K562 (cell line): ENCODE data around the gene SVBP. TPM values are rescaled to one million over a fixed set of nuclear protein-coding genes. Genes with fewer than 3 reads are reported as not detected.

Experiments used
- ATAC-seq: fragments of 200-7000 bp; cut with Tn5 transposase; 3 replicates; pipeline ENCODE4 v1.9.1; 2020; ENCODE audit warnings: moderate library complexity
- BruUV-seq: library from RNA; stranded (reverse); fragments of 400-500 nt; replicated peaks from 2 replicates; lab custom pipeline; 2021; lab: Mats Ljungman, UMichigan
- CTCF ChIA-PET: fragments of 300-600 bp; formaldehyde crosslinking; extraction: SDS; loops from one replicate; lab custom pipeline; 2021; ENCODE audit warnings: low intra/inter-chr PET ratio; lab: Yijun Ruan, JAX
- POLR2A ChIA-PET: fragments of 300-600, 350-650 bp; sonication (Branson Sonifier 250); formaldehyde crosslinking; extraction: SDS; loops from one replicate; lab custom pipeline; 2021; ENCODE audit warnings: antibody characterized with exemption, inconsistent platforms; lab: Yijun Ruan, JAX
- DNase-seq, 4 experiments: peaks; one replicate each; pipeline versions ENCODE4 v3.0.0 to v3.0.0-alpha.2; 2011 to 2018; ENCODE audit warnings: low spot score in 3 of 4, mixed read lengths in 3 of 4; ENCODE audit errors: extremely low read depth in 1 of 4
- FAIRE-seq: peaks from 2 replicates; lab custom pipeline; 2011; peaks lifted over from hg19 to GRCh38; lab: Jason Lieb, UNC
- H2AFZ ChIP-seq: 2 replicates; pipeline ENCODE4 v1.6.0; 2011; ENCODE audit warnings: low read depth, low read length, control low read depth, inconsistent platforms
- H3K27ac ChIP-seq: fragments of 200-600 bp; 3 replicates; pipeline ENCODE4 v1.8.0; 2011; ENCODE audit warnings: low read depth, mild to moderate bottlenecking, control low read depth, inconsistent platforms, low read length, moderate library complexity, mixed read lengths; ENCODE audit errors: extremely low read depth
- H3K27me3 ChIP-seq, 2 experiments: fragments of 300-600 bp in 1 of 2; 2 replicates in 1 of 2; 3 replicates in 1 of 2; pipeline versions ENCODE4 v1.6.0 to v1.8.0; 2011; ENCODE audit warnings: inconsistent platforms in 2 of 2, low read length in 2 of 2, mild to moderate bottlenecking in 1 of 2, mixed read lengths in 1 of 2, moderate library complexity in 1 of 2; ENCODE audit not compliant: control insufficient read depth in 2 of 2, insufficient read depth in 2 of 2
- H3K36me3 ChIP-seq: fragments of 300-600 bp; 3 replicates; pipeline ENCODE4 v1.8.0; 2011; ENCODE audit warnings: mild to moderate bottlenecking, low read length, inconsistent platforms; ENCODE audit not compliant: control insufficient read depth, insufficient read depth
- H3K4me1 ChIP-seq, 2 experiments: fragments of 200-600 bp in 1 of 2; replicated peaks in 1 of 2; 2 replicates in 1 of 2; 3 replicates in 1 of 2; pipeline versions ENCODE4 v1.5.1 to v1.8.0; 2011; ENCODE audit warnings: inconsistent platforms in 2 of 2, low read length in 2 of 2, mild to moderate bottlenecking in 1 of 2, mixed read lengths in 1 of 2, moderate library complexity in 1 of 2; ENCODE audit not compliant: control insufficient read depth in 2 of 2, insufficient read depth in 2 of 2
- H3K4me2 ChIP-seq: 2 replicates; pipeline ENCODE4 v1.6.1; 2011; ENCODE audit warnings: low read length, control low read depth, inconsistent platforms, mixed read lengths; ENCODE audit not compliant: insufficient read depth
- H3K4me3 ChIP-seq: fragments of 200-600 bp; sonication (generic), shearing (Covaris generic); 2 replicates; pipeline ENCODE4 v1.5.1; 2016; ENCODE audit warnings: control low read depth, inconsistent platforms
- H3K79me2 ChIP-seq: fragments of 200-600 bp; 3 replicates; pipeline ENCODE4 v1.8.0; 2011; ENCODE audit warnings: low read length, inconsistent platforms; ENCODE audit not compliant: control insufficient read depth, insufficient read depth
- H3K9ac ChIP-seq, 2 experiments: 2 replicates each; pipeline versions ENCODE4 v1.6.0 to v1.6.1; 2011; ENCODE audit warnings: low read depth in 2 of 2, low read length in 2 of 2, control low read depth in 1 of 2, inconsistent platforms in 1 of 2, mild to moderate bottlenecking in 1 of 2, mixed read lengths in 1 of 2; ENCODE audit not compliant: insufficient read depth in 1 of 2
- H3K9me1 ChIP-seq: one replicate; pipeline ENCODE4 v1.6.0; 2011; ENCODE audit warnings: inconsistent platforms, mild to moderate bottlenecking, low read length, moderate library complexity; ENCODE audit not compliant: control insufficient read depth, insufficient read depth
- H3K9me3 ChIP-seq: replicated peaks from 2 replicates; pipeline ENCODE4 v1.5.1; 2011; ENCODE audit warnings: low read depth, low read length, inconsistent platforms; ENCODE audit not compliant: control insufficient read depth, insufficient read depth
- H4K20me1 ChIP-seq: replicated peaks from 2 replicates; pipeline ENCODE4 v1.6.1; 2011; ENCODE audit warnings: low read length, inconsistent platforms, mixed read lengths; ENCODE audit not compliant: control insufficient read depth, insufficient read depth
- DNMT1 ChIP-seq: fragments of 450-650 bp; IDR thresholded peaks from 2 replicates; pipeline ENCODE4 v1.6.1; 2016; ENCODE audit warnings: antibody characterized with exemption, mild to moderate bottlenecking
- JUNB ChIP-seq: fragments of 450-650 bp; formaldehyde crosslinking; conservative IDR thresholded peaks from 2 replicates; pipeline ENCODE4 v1.4.0; 2020; ENCODE audit warnings: mild to moderate bottlenecking
- ZNF197 ChIP-seq: fragments of 200-800 bp; sonication (Bioruptor generic); IDR thresholded peaks from 2 replicates; pipeline ENCODE4 v1.6.1; 2016; ENCODE audit warnings: low read depth, missing genetic modification characterization, missing compliant biosample characterization
- WGBS: fragments of 100-300 bp; shearing (Covaris generic); methylation state at CpG from one replicate; pipeline ENCODE4 v1.1.6; 2016; ENCODE audit warnings: low coverage, mixed read lengths; ENCODE audit not compliant: insufficient coverage; ENCODE audit errors: missing lambda C conversion rate; 5-methylcytosine and 5-hydroxymethylcytosine counted together
- in situ Hi-C: fragments of 300-500 bp; cut with MboI; formaldehyde crosslinking; loops from 4 replicates; pipeline ENCODE4 v1.15.0; 2018; ENCODE audit warnings: inconsistent platforms, mixed read lengths
- intact Hi-C: fragments of 100-400 bp; cut with micrococcal nuclease; formaldehyde crosslinking; loops from 2 replicates; pipeline ENCODE4 v1.14.2; 2022
- polyA plus RNA-seq, 8 experiments: library from polyadenylated mRNA; depleted of rRNA in 4 of 8; stranded (reverse) in 5 of 8; unstranded in 3 of 8; fragments of >200 nt; fragmentation: Nextera tagmentation in 2 of 8; fragmentation: Illumina TruSeq in 1 of 8; extraction: Ambion mirVana in 2 of 8; extraction: Trizol in 1 of 8; gene quantifications; 2 replicates each; pipeline versions ENCODE4 v1.2.1 to v1.2.3, GENCODE V29; 2011 to 2014; ENCODE audit warnings: inconsistent platforms in 1 of 8, missing spikeins in 1 of 8
- total RNA-seq, 7 experiments: library from RNA; depleted of rRNA in 6 of 7; stranded (reverse); fragments of >200 nt in 6 of 7; fragmentation: Illumina TruSeq in 2 of 7; extraction: Trizol in 2 of 7; gene quantifications; 2 replicates each; pipeline versions ENCODE4 v1.2.1 to v1.2.3, GENCODE V29; 2011 to 2021; ENCODE audit warnings: low replicate concordance in 1 of 7

The SVBP gene
- total and polyA plus RNA-seq, 9 of the 15 experiments (the other 6 are each of a cell fraction or from before 2014, with no cell fraction given): 31.7 to 49.7 (median 40.0) TPM

DNA sequence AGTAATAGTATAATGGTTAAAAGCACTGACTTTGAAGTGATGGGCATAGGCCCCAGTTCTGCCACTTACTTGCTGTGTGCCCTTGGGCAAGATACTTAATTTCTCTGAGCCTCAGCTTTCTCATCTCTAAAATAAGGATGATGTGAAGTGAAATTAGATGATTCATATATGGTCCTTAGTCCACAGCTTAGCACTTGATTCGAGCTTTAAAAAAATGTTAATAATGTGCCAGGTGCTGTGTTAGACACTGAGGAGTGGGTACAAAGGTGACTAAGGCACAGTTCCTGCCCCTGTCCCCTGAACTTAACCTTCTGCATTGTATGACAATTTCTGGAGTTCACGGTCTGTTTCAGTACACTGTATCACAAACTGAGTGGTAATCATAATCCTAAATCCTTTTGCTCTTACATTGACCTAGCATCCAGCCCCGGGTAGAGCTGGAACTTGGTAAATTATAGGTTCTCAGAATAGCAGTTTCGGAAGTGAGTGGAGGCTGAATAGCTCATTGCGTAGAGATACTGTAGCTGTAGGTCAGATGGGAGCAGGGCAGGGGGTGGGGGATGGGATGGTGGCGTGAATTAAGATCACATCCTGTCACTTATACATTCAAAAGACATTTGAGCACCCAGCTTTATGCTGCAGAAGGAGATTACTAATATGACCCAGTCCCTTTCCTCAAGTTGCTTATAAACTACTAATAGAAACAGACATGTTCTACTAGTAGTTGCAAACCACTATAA, 30.7 kb upstream of the SVBP start:
- ATAC-seq: no peak
- POLR2A ChIA-PET: interaction anchor here (0.6 to 6.4 kb wide), 9 partner anchors 10 to 1784 kb away, joined by 3 to 94 read pairs (median 5); partner anchors contain the start of genes ELOVL1, ERMAP and SVBP
- Histone ChIP-seq H2AFZ (no peak overlapping the region), H3K9me3 (no peaks in the 10 kb centered on the region), H3K27ac (no peak overlapping the region), H3K4me2 (peak overlapping the region; percentile 96), H3K36me3 (peaks cover 54% of the 10 kb centered on the region), H3K9me1 (no peaks in the 10 kb centered on the region), H3K79me2 (peaks cover 34% of the 10 kb centered on the region), H3K4me3 (peak overlapping the region; percentile 70; the same call in 1 of the 2 replicates), H3K4me1 (peaks cover 18 to 32% of the 10 kb centered on the region in 2 experiments), H3K9ac (peak overlapping the region in 1 of 2 experiments; percentile 86; a peak in 1 of 4 replicates), H3K27me3 (no peaks in the 10 kb centered on the region), H4K20me1 (no peaks in the 10 kb centered on the region)
- TF ChIP-seq ZNF197 (CRISPR knock-in tag) (no peak), JUNB (CRISPR knock-in tag) (no peak), DNMT1 (0 out of 2 replicates have a peak, but pooled peaks have one; percentile 37)
- WGBS: 31% methylated on average over 6 of the region's 6 CpGs
- FAIRE-seq: no peak
- BruUV-seq: TSS peak; percentile 31
- CTCF ChIA-PET: no interaction called here
- in situ Hi-C loops: no loop called here
- intact Hi-C loops: loop anchor here (2.0 to 5.0 kb wide), 2 partner anchors 23 to 81 kb away; partner anchors contain the start of genes C1orf50 and P3H1
- peak in 1 of 4 experiments; percentile 43 for DNase-seq
